SK-N-DZ (cell line): Measurements from ENCODE around the gene RPAP3. TPM values are rescaled to one million over a fixed set of nuclear protein-coding genes. Genes with fewer than 3 reads are reported as not detected.
A peak's percentile ranks its signal among the peaks of the same experiment; 100 is the strongest.

Experiments used
- DNase-seq: peaks from one replicate; pipeline ENCODE4 v3.0.0-alpha.2; 2015; ENCODE audit warnings: low spot score
- polyA plus RNA-seq, 2 experiments: library from polyadenylated mRNA; depleted of rRNA; stranded (reverse); fragments of >200 nt; gene quantifications; 2 replicates each; pipeline ENCODE4 v1.2.3, GENCODE V29; 2014

The RPAP3 gene
- polyA plus RNA-seq (2014; cell fraction: cytosol; rRNA removed) = 22.9 and 25.8 TPM in 2 replicates
- 17.0 and 23.8 TPM in 2 replicates for polyA plus RNA-seq (2014; cell fraction: nucleus; rRNA removed)

- peak; percentile 92 for DNase-seq
Measured at GRCh38 chr12:47705566-47706425, at the start of gene RPAP3. RPAP3 (minus strand) TSS chr12:47706030; CDS start chr12:47702840, 3,190 bp downstream.

- DNase-seq = no peak
Measured at GRCh38 chr12:47754881-47755280, 49.1 kb upstream of the RPAP3 start.

GRCh38 chr12:47754126-47754525 is 48.3 kb upstream of the RPAP3 start:
- DNase-seq = no peak

GRCh38 chr12:47753021-47754001 is 47.5 kb upstream of the RPAP3 start:
- DNase-seq = no peak

GRCh38 chr12:47752552-47752951 is 46.7 kb upstream of the RPAP3 start:
- no peak for DNase-seq

- DNase-seq = no peak
Measured at GRCh38 chr12:47752121-47752520, 46.3 kb upstream of the RPAP3 start.

GRCh38 chr12:47751561-47751960 is 45.7 kb upstream of the RPAP3 start:
- no peak for DNase-seq

GRCh38 chr12:47750916-47751470 is 45.2 kb upstream of the RPAP3 start:
- no peak for DNase-seq

GRCh38 chr12:47750229-47750798 is 44.5 kb upstream of the RPAP3 start:
- no peak for DNase-seq

GRCh38 chr12:47748899-47749298 is 43.1 kb upstream of the RPAP3 start:
- DNase-seq = no peak

- no peak for DNase-seq
Measured at GRCh38 chr12:47748507-47748828, 42.6 kb upstream of the RPAP3 start.

GRCh38 chr12:47747596-47748506 is 42.0 kb upstream of the RPAP3 start:
- DNase-seq = no peak

GRCh38 chr12:47747126-47747525 is 41.3 kb upstream of the RPAP3 start:
- DNase-seq = no peak

GRCh38 chr12:47746523-47746922 is 40.7 kb upstream of the RPAP3 start:
- DNase-seq = no peak

GRCh38 chr12:47746073-47746472 is 40.2 kb upstream of the RPAP3 start:
- DNase-seq = no peak

GRCh38 chr12:47745485-47746041 is 39.7 kb upstream of the RPAP3 start:
- no peak for DNase-seq

- DNase-seq = no peak
Measured at GRCh38 chr12:47744778-47745436, 39.1 kb upstream of the RPAP3 start.

- DNase-seq = no peak
Measured at GRCh38 chr12:47744005-47744651, 38.3 kb upstream of the RPAP3 start.

GRCh38 chr12:47743311-47743860 is 37.6 kb upstream of the RPAP3 start:
- no peak for DNase-seq
